HG02884 (cell line): ENCODE results near the gene SFTPB.
"Not testable (repeated sequence)": the region's sequence is repeated elsewhere in the genome, so short reads cannot be mapped to it uniquely, and the experiment has no call there.

Experiments used
- ATAC-seq: cut with Tn5 transposase; IDR thresholded peaks from one replicate; pipeline ENCODE4 v1.9.1; 2021; ENCODE audit warnings: mild to moderate bottlenecking, moderate library complexity; ENCODE audit not compliant: unreplicated experiment

The SFTPB gene

GRCh38 chr2:85660301-85660700 lies 7.7 kb downstream of the SFTPB start:
- ATAC-seq = not testable (repeated sequence)

- no peak for ATAC-seq
These were observed 8.5 kb downstream of the SFTPB start for GRCh38 chr2:85659324-85659981.

- not testable (repeated sequence) for ATAC-seq
These were observed 10.6 kb downstream of the SFTPB start for GRCh38 chr2:85657399-85657798.

GRCh38 chr2:85656468-85656867 lies 11.5 kb downstream of the SFTPB start:
- no peak for ATAC-seq

- ATAC-seq = no peak
These were observed 12.0 kb downstream of the SFTPB start for GRCh38 chr2:85655961-85656417.

- ATAC-seq = no peak
These were observed 14.0 kb downstream of the SFTPB start for GRCh38 chr2:85653996-85654395.

GRCh38 chr2:85652056-85652455 lies 15.9 kb downstream of the SFTPB start:
- ATAC-seq = no peak

- no peak for ATAC-seq
These were observed 16.9 kb downstream of the SFTPB start for GRCh38 chr2:85651097-85651496.

GRCh38 chr2:85650456-85650855 lies 17.5 kb downstream of the SFTPB start:
- no peak for ATAC-seq

- ATAC-seq = no peak
These were observed 18.5 kb downstream of the SFTPB start for GRCh38 chr2:85649201-85650190.

- ATAC-seq = no peak
These were observed 19.4 kb downstream of the SFTPB start for GRCh38 chr2:85648619-85649018.

- no peak for ATAC-seq
These were observed 20.0 kb downstream of the SFTPB start for GRCh38 chr2:85647823-85648526.

GRCh38 chr2:85646166-85646565 lies 21.8 kb downstream of the SFTPB start:
- no peak for ATAC-seq

- ATAC-seq = no peak
These were observed 23.1 kb downstream of the SFTPB start for GRCh38 chr2:85644909-85645308.

GRCh38 chr2:85642725-85643124 lies 25.3 kb downstream of the SFTPB start:
- ATAC-seq = no peak

- no peak for ATAC-seq
These were observed 32.4 kb downstream of the SFTPB start for GRCh38 chr2:85635636-85636035.

- no peak for ATAC-seq
These were observed 33.0 kb downstream of the SFTPB start for GRCh38 chr2:85635011-85635410.

GRCh38 chr2:85631316-85631715 lies 36.7 kb downstream of the SFTPB start:
- ATAC-seq = no peak

- ATAC-seq = no peak
These were observed 39.3 kb downstream of the SFTPB start for GRCh38 chr2:85628658-85629057.

GRCh38 chr2:85623991-85624390 lies 44.0 kb downstream of the SFTPB start:
- no peak for ATAC-seq

GRCh38 chr2:85621338-85621737 lies 46.7 kb downstream of the SFTPB start:
- ATAC-seq = no peak
